Pulmonary artery endothelial cell (primary cell): ENCODE data around the gene AQP3. TPM values are rescaled to one million over a fixed set of nuclear protein-coding genes. Genes with fewer than 3 reads are reported as not detected.
"Not testable (repeated sequence)": the region's sequence is repeated elsewhere in the genome, so short reads cannot be mapped to it uniquely, and the experiment has no call there.

ENCODE experiments used
- DNase-seq: peaks from one replicate; pipeline ENCODE4 v3.0.0-alpha.2; 2011; ENCODE audit warnings: low read depth, low spot score
- total RNA-seq: library from RNA; depleted of rRNA; stranded (reverse); fragments of >200 nt; gene quantifications from 2 replicates; pipeline ENCODE4 v1.2.3, GENCODE V29; 2014

Gene AQP3
- total RNA-seq, 1 donor from 2014 or later = 0.20 TPM

GRCh38 chr9:33442125-33442524 lies 5.3 kb downstream of the AQP3 start:
- no peak for DNase-seq

- DNase-seq = no peak
Measured at GRCh38 chr9:33440609-33441008, 6.8 kb downstream of the AQP3 start.

- no peak for DNase-seq
Measured at GRCh38 chr9:33440204-33440603, 7.2 kb downstream of the AQP3 start.

GRCh38 chr9:33439731-33440130 lies 7.7 kb downstream of the AQP3 start:
- DNase-seq = no peak

GRCh38 chr9:33438926-33439680 lies 8.3 kb downstream of the AQP3 start:
- no peak for DNase-seq

DNA sequence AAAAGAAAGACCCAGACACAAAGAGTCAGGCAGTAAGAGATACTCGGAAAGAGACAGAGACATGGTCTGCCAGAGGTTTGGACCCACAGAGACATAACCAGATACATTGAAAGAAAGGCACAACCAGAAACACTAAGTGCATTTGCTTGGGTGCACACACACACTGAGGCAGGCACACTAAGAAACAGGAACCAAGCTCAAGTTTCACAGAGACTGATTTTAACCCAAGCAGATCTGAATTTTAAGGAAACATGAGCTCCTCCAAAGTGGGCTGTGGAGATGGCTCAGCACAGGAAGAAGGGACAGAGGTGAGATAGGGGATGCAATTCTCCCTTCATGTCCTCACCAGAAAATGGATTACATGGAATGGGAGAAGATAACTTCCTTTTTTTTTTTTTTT lies 9.5 kb downstream of the AQP3 start:
- DNase-seq = no peak

DNA sequence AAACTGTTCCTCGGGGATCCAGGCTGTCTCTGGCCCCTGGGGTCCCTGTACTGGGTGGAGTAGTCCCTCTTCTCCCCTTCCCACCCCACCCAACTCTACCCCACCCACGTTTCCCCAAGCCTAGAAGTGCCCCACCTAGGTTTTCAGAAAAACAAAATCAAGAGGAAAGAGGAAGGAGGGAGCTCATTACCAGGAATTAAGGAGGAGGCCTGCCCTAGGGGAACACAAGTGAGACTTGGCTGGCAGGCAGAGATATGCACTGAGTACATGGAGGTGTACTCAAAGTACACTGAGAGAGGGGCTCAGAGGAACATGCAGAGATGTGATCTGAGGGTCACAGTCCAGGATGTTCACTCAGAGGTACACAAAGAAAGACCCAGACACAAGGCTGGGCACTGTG lies 10.2 kb downstream of the AQP3 start:
- no peak for DNase-seq

DNA sequence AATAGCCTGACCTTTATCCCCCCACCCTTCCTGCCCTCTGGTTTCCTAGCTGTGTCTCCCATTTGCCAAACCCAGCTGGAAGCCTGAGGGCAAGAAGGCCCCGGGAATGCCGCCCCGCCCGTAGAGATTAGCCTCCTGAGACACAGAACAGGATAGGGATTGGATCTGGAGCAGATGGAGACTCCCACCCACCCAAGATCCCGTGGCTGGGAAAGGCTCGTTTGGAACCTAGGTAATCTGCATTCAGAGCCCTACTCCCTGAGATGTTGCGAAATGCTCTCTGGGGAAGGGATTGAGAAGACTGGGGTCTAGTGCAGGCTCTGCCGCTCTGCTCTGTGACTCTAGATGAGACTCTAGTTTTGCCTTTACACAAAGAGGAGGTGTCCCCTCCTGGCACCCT lies 10.9 kb downstream of the AQP3 start:
- DNase-seq = no peak

DNA sequence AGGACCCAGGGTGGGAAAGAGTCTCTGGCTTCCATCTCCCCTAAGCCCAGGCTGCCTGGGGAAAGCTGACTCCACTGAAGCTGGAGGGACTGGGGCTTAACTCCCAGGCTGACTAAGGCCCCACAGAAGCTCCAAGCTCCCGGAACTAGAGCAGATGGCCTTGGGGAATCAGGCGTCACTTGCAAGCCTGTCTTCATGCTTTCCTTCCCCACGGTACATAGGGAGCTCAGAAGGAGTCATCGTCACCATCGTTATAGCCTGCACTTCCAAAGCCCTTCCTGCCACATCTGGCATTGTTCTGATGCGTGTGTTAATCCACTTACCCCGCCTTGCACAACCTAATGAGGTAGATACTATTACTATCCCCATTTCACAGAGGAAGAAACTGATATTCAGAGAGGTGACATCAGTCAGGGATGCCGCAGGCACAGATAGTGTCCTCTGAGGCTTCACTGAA lies 11.5 kb downstream of the AQP3 start:
- no peak for DNase-seq

GRCh38 chr9:33434317-33435105 lies 12.9 kb downstream of the AQP3 start:
- no peak for DNase-seq

GRCh38 chr9:33433871-33434270 lies 13.5 kb downstream of the AQP3 start:
- no peak for DNase-seq

GRCh38 chr9:33431420-33431819 lies 16.0 kb downstream of the AQP3 start:
- no peak for DNase-seq

DNA sequence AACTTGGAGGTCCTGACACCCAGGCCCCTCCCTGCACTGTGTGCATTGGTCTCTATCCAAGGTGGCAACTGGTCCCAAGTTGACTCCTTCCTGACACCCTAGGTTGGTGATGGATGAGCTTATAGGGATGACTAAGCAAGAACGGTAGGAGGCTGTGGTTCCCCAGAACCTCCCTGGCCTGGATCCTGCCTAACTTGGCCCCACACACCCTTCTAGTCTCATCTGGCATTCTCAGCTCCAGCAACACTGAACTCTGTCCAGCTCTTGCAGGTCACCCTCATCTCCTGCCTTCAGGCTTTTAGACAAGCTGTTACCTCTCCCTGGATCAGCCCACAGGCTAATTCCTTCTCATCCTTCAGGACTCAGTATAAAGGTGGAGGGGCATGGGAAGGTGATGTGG lies 16.5 kb downstream of the AQP3 start:
- no peak for DNase-seq

GRCh38 chr9:33429256-33429985 lies 18.0 kb downstream of the AQP3 start:
- no peak for DNase-seq

DNA sequence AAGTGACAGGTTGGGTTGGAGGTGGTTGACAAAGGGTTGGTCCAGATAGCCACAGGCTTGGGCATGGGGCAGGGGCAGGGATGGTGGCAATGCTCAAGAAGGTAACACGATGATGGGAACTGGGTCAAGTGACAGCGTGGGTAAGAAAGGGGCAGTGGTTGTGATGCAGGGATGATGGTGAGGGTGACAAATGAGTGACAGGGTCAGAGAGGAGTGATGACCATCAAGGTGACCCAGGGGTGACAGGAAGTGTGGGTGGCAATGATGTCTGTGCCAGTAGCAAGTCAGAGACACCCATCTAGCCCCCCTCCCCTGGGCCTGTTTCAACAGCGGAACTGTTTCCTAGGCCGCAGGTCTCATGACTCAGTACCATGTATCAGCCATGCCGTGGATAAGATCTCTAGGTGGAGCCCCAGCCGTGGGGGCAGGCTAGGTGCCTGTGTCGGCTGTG lies 20.5 kb downstream of the AQP3 start:
- no peak for DNase-seq

DNA sequence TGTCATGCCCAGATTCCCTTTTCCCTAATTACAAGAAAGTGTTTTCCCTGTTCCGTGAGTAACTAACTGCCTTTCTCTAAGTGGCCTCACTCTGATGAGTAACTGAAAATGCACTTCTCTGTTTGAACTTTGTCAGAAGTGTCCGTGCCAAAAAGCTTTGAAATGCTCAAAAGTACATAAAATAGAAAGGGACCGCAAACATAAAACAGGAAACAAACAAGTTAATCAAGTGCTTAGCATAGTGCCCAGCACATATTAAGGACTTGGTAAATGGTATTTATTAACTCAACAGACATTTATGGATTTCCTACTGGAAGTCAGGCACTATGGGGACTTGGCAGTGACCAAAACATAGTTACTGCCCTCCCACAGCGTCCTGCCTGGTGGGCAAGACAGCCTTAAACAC lies 22.3 kb downstream of the AQP3 start:
- no peak for DNase-seq

DNA sequence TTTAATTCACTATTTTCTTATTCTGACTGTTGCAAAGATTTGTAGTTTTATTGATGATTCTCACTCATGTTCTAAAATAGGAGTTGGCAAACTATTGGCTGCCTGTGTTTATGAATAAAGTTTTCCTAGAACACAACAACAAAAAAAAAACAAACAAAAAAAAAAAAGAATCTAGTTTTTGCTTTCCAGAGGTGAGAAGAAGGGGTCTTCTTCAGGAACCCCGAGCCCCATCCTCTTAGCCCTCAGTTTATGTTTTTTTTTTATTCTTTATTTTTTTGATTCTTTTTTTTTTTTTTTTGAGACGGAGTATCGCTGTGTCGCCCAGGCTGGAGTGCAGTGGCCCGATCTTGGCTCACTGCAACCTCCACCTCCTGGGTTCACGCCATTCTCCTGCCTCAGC lies 22.9 kb downstream of the AQP3 start:
- not testable (repeated sequence) for DNase-seq

DNA sequence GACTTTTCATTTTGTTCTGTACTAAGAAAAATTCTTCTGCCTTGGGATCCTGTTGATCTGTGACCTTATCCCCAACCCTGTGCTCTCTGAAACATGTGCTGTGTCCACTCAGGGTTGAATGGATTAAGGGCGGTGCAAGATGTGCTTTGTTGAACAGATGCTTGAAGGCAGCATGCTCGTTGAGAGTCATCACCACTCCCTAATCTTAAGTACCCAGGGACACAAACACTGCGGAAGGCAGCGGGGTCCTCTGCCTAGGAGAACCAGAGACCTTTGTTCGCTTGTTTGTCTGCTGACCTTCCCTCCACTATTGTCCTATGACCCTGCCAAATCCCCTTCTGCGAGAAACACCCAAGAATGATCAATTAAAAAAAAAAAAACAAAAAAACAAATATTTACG lies 23.4 kb downstream of the AQP3 start:
- DNase-seq = not testable (repeated sequence)

GRCh38 chr9:33419708-33420303 lies 27.6 kb downstream of the AQP3 start:
- no peak for DNase-seq

GRCh38 chr9:33418090-33418489 lies 29.3 kb downstream of the AQP3 start:
- DNase-seq = no peak

DNA sequence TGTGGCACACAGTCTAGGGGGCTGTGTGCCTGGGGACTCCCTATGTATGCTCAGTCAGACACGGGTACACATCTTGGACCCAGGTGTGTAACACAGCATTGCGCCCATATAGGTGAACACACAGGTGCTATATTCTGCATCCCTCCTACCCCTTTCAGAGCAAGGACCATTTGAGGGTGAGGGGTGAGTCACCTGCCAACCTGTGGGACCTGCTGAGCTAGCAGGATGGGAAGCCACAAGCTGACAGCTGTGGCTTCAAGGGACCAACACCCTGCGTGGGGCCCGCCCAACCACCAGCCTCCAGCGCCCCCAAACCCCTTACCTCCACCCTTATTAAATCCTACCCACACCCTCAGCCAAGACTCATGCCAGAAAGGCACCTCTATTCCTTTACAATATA lies 30.4 kb downstream of the AQP3 start:
- DNase-seq = no peak
